Right atrium auricular region (tissue), 2 donors: ENCODE measurements around the gene GRIK4. TPM values are rescaled to one million over a fixed set of nuclear protein-coding genes. Genes with fewer than 3 reads are reported as not detected.

Experiments used
- DNase-seq: peaks from one replicate; pipeline ENCODE4 v3.0.0-alpha.2; 2019; ENCODE audit warnings: low spot score
- H3K27ac ChIP-seq, 2 donors: fragments of 200-600 bp; sonication (generic); 1 replicate in 1 of 2; 2 replicates in 1 of 2; pipeline ENCODE4 v1.5.1; 2016 to 2019
- H3K27me3 ChIP-seq, 2 donors: fragments of 200-600 bp; sonication (generic); one replicate each; pipeline versions ENCODE4 v1.5.1 to v1.6.0; 2017 to 2019
- H3K36me3 ChIP-seq: fragments of 200-600 bp; sonication (generic); one replicate; pipeline ENCODE4 v1.5.1; 2016
- H3K4me1 ChIP-seq, 2 donors: fragments of 200-600 bp; sonication (generic); one replicate each; pipeline versions ENCODE4 v1.5.1 to v1.6.0; 2017 to 2019
- H3K4me3 ChIP-seq, 2 donors: fragments of 200-600 bp; sonication (generic); 1 replicate in 1 of 2; 2 replicates in 1 of 2; pipeline ENCODE4 v1.5.1; 2017 to 2019; ENCODE audit warnings: mild to moderate bottlenecking in 1 of 2, moderate library complexity in 1 of 2
- H3K9me3 ChIP-seq, 2 donors: fragments of 200-600 bp; sonication (generic); one replicate each; pipeline ENCODE4 v1.5.1; 2019
- total RNA-seq, 2 donors: library from RNA; depleted of rRNA; stranded (reverse); fragments of >200 nt; gene quantifications; one replicate each; pipeline ENCODE4 v1.1.0, GENCODE V29; 2016
- TF ChIP-seq, protein P1 (sequence below), 2 donors: fragments of 200-600 bp; sonication (generic); IDR thresholded peaks; one replicate each; pipeline ENCODE4 v1.5.1; 2019; ENCODE audit warnings: antibody characterized with exemption in 2 of 2

The GRIK4 gene
- total RNA-seq, 2 donors from 2014 or later, result 0.04 to 0.30 TPM

DNA sequence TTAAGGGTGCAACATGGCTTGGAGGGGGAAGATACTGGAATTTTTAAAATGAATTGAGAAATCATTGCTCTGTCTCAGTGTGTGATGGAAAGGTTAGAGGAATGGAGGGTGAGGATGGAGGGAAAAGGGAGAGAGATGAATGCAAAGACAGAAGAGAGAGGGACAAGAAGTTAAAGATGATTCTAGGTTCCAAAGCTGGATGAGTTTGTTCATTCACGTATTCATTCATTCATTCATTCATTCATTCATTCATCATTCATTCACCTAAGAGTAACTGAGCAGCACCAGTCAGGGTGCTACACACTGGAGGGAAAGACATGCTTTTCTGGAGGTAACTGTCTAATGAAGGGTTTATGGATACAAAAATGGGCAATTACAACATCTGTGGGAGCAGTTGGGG is 209.2 kb downstream of the GRIK4 start:
- TF ChIP-seq, protein P1, sequence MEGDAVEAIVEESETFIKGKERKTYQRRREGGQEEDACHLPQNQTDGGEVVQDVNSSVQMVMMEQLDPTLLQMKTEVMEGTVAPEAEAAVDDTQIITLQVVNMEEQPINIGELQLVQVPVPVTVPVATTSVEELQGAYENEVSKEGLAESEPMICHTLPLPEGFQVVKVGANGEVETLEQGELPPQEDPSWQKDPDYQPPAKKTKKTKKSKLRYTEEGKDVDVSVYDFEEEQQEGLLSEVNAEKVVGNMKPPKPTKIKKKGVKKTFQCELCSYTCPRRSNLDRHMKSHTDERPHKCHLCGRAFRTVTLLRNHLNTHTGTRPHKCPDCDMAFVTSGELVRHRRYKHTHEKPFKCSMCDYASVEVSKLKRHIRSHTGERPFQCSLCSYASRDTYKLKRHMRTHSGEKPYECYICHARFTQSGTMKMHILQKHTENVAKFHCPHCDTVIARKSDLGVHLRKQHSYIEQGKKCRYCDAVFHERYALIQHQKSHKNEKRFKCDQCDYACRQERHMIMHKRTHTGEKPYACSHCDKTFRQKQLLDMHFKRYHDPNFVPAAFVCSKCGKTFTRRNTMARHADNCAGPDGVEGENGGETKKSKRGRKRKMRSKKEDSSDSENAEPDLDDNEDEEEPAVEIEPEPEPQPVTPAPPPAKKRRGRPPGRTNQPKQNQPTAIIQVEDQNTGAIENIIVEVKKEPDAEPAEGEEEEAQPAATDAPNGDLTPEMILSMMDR (IDR thresholded peaks at IDR 0.05), result no peak
- no peak for DNase-seq
- H3K4me3 ChIP-seq, result no peak overlapping the region
- no peaks in the 10 kb centered on the region for H3K27me3 ChIP-seq
- no peaks in the 10 kb centered on the region for H3K9me3 ChIP-seq
- no peaks in the 10 kb centered on the region for H3K36me3 ChIP-seq
- no peak overlapping the region for H3K27ac ChIP-seq
- no peaks in the 10 kb centered on the region for H3K4me1 ChIP-seq

DNA sequence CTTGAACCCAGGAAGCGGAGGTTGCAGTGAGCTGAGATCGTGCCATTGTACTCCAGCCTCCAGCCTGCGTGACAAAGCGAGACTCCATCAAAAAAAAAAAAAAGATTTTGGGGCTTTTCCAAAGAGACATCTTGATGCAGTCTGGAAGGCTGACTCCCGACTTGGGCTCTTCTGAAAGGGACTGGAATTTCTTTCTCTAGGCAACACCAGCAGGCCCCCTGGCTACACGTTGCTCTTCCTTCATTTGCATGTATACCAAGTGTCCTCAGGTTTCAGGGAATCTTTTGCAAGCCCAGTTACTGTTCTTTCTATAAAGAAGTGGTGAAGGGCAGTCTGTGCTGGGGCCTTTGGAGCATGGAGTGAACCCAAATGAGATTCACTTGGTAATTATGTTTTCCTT is 211.0 kb downstream of the GRIK4 start:
- TF ChIP-seq, protein P1 (IDR thresholded peaks at IDR 0.05), result no peak
- Histone ChIP-seq H3K27ac (no peak overlapping the region), H3K4me1 (no peaks in the 10 kb centered on the region), H3K9me3 (peaks cover 0 to 14% of the 10 kb centered on the region in 2 donors), H3K4me3 (no peak overlapping the region), H3K27me3 (no peaks in the 10 kb centered on the region), H3K36me3 (no peaks in the 10 kb centered on the region)
- DNase-seq, result no peak

DNA sequence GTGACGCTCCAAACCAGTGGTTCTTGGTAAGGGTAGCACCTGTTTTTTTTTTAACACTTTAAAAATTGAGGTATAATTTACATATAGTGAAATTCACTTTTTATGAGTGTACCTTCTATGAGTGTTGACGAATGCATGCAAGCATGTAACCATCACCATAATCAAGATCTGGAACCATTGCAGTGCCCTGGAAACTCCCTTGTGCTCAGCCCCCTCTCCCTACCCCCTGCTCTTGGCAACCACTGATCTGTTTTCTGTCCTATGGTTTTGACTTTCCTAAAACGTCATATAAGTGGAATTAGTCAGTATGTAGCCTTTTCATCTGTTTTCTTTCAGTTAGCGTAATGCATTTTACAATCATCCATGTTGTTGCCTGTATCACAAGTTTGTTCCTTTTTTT is 212.2 kb downstream of the GRIK4 start:
- TF ChIP-seq, protein P1 (IDR thresholded peaks at IDR 0.05), result no peak
- H3K36me3 ChIP-seq, result no peaks in the 10 kb centered on the region
- H3K4me1 ChIP-seq, result no peaks in the 10 kb centered on the region
- no peak overlapping the region for H3K27ac ChIP-seq
- H3K4me3 ChIP-seq, result no peak overlapping the region
- DNase-seq, result no peak
- no peaks in the 10 kb centered on the region for H3K27me3 ChIP-seq
- peaks cover 0 to 26% of the 10 kb centered on the region in 2 donors for H3K9me3 ChIP-seq

DNA sequence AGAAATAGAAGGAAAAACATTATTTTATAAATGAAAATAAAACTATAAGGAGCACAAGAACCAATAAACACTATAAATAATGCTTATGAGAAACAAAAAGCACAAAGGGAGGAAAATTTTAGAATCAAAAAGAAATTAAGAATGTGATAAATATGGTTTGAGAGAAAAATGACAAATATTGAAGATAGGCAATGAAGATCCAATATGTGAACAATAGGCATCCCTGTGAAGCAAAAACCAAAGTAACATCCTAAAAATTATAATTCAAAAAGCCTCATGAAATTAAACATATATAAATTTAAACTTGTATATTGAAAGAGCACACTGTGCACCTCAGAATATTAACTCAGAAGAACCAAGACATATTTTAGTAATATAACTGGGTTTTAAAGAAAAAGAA is 216.2 kb downstream of the GRIK4 start:
- TF ChIP-seq, protein P1 (IDR thresholded peaks at IDR 0.05), result no peak
- H3K4me1 ChIP-seq, result no peaks in the 10 kb centered on the region

DNA sequence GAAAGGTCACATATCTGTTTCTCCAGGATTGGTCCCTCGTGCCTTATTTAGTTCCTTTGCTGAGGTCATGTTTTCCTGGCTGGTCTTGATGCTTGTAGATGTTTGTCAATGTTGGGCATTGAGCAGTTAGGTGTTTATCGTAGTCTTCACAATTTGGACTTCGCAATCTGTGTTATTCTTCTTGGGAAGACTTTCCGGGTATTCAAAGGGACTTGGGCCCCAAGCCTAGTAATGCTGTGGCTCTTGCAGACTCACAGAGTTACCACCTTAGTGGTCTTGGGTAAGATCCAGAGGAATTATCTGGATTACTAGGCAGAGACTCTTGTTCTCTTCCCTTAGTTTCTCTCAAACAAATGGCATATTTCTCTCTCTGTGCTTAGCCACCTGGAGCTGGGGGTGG is 223.5 kb downstream of the GRIK4 start:
- no peak for DNase-seq
- Histone ChIP-seq H3K4me1 (no peaks in the 10 kb centered on the region), H3K27me3 (no peaks in the 10 kb centered on the region), H3K36me3 (no peaks in the 10 kb centered on the region), H3K9me3 (no peaks in the 10 kb centered on the region), H3K4me3 (no peak overlapping the region), H3K27ac (no peak overlapping the region)
- TF ChIP-seq, protein P1 (IDR thresholded peaks at IDR 0.05), result no peak

More for the DNA sequence above, 216.2 kb downstream of the GRIK4 start:
- no peak for DNase-seq
- Histone ChIP-seq H3K4me3 (no peak overlapping the region), H3K36me3 (no peaks in the 10 kb centered on the region), H3K27me3 (no peaks in the 10 kb centered on the region), H3K9me3 (peaks cover 0 to 32% of the 10 kb centered on the region in 2 donors), H3K27ac (no peak overlapping the region)

DNA sequence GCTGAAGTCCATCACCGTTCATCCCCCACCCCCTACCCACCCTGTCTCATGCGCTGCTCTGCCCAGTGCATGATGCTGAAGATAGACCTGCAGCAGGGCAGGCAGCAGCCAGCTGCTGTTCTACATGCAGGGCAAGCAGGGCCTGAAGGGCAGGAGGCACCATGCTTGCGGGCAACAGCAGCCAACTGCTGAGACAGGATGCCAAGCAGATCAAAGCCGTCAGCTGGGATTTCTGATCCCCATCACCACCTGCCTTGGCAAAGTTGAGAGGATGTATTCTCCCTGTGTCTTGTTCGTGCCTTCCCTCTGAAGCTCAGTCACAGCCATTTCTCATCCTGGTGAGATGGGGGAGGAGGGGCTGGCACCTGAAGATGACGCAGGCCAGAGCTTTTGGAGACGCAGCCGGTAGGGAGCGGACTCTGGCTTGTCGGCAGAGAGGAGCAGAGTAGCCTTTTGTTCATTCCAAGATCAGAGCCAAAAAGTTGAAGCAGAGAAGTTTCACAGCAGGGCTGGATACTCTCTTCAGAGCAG is 227.0 kb downstream of the GRIK4 start:
- Histone ChIP-seq H3K36me3 (no peaks in the 10 kb centered on the region), H3K4me3 (no peak overlapping the region), H3K27me3 (no peaks in the 10 kb centered on the region), H3K4me1 (no peaks in the 10 kb centered on the region), H3K9me3 (no peaks in the 10 kb centered on the region), H3K27ac (no peak overlapping the region)
- DNase-seq, result no peak
- TF ChIP-seq, protein P1 (IDR thresholded peaks at IDR 0.05), result no peak
